Spleen (tissue), 7 donors: ENCODE results near the gene HECW1.

Source experiments
- POLR2A ChIP-seq, 3 donors: fragments of 450-650 bp; IDR thresholded peaks; one replicate each; pipeline ENCODE4 v1.5.1; 2017; ENCODE audit warnings: antibody characterized with exemption in 3 of 3, mild to moderate bottlenecking in 1 of 3
- POLR2AphosphoS5 ChIP-seq, 3 donors: sonication (generic); formaldehyde crosslinking; IDR thresholded peaks; one replicate each; pipeline ENCODE4 v1.5.1; 2017; ENCODE audit warnings: antibody characterized with exemption in 3 of 3
- TF ChIP-seq, protein P1 (sequence below), 11 experiments: fragments of 200-600 bp in 7 of 11; fragments of 450-650 bp in 4 of 11; sonication (generic) in 4 of 11; IDR thresholded peaks in 8 of 11; conservative IDR thresholded peaks in 3 of 11; 1 replicate in 7 of 11; 2 replicates in 4 of 11; pipeline versions ENCODE4 v1.4.0 to v1.8.0; 2016 to 2021; ENCODE audit warnings: antibody characterized with exemption in 11 of 11, inconsistent platforms in 4 of 11, mild to moderate bottlenecking in 1 of 11
- donor health status: DM: no; HTN: no; CAD: no; lungs with moderate emphysema.
- donor health status: DM: no; HTN: no; CAD: no.
- donor health status: DM: no; HTN: no; CAD: no.

DNA sequence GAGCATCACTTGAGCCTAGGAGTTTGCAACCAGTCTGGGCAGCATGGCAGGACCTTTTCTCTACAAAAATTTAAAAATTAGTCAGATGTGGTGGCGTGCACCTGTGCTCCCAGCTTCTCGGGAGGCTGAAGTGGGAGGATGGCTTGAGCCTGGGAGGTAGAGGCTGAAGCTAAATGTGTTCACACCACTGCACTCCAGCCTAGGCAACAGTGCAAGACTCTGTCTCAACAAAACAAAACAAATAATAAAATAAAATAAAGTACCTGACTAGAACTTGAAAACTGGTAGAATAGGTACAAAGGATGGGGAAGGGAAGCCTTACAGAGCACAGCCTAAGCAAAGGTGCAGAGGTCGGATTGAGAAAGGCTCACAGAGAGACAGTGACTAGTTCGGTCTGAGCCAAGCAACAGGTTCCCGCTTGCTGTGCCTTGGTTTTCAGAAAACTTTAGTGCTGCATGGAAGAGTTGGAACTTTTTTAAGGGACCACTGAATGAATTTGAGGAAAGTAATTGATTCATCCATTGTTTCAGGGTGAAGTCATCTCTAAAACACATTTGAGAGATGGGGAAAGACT, 370.3 kb downstream of the HECW1 start:
- TF ChIP-seq, protein P1, sequence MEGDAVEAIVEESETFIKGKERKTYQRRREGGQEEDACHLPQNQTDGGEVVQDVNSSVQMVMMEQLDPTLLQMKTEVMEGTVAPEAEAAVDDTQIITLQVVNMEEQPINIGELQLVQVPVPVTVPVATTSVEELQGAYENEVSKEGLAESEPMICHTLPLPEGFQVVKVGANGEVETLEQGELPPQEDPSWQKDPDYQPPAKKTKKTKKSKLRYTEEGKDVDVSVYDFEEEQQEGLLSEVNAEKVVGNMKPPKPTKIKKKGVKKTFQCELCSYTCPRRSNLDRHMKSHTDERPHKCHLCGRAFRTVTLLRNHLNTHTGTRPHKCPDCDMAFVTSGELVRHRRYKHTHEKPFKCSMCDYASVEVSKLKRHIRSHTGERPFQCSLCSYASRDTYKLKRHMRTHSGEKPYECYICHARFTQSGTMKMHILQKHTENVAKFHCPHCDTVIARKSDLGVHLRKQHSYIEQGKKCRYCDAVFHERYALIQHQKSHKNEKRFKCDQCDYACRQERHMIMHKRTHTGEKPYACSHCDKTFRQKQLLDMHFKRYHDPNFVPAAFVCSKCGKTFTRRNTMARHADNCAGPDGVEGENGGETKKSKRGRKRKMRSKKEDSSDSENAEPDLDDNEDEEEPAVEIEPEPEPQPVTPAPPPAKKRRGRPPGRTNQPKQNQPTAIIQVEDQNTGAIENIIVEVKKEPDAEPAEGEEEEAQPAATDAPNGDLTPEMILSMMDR (IDR thresholded peaks at IDR 0.05 in 8 of 11, conservative IDR thresholded peaks at IDR 0.05 in 3 of 11): no peak
- TF ChIP-seq POLR2A (IDR thresholded peaks at IDR 0.05) (no peak), POLR2AphosphoS5 (IDR thresholded peaks at IDR 0.05) (no peak)
